ENCODE results near the gene ZNF541.
A peak's percentile ranks its signal among the peaks of the same experiment; 100 is the strongest.

DNA sequence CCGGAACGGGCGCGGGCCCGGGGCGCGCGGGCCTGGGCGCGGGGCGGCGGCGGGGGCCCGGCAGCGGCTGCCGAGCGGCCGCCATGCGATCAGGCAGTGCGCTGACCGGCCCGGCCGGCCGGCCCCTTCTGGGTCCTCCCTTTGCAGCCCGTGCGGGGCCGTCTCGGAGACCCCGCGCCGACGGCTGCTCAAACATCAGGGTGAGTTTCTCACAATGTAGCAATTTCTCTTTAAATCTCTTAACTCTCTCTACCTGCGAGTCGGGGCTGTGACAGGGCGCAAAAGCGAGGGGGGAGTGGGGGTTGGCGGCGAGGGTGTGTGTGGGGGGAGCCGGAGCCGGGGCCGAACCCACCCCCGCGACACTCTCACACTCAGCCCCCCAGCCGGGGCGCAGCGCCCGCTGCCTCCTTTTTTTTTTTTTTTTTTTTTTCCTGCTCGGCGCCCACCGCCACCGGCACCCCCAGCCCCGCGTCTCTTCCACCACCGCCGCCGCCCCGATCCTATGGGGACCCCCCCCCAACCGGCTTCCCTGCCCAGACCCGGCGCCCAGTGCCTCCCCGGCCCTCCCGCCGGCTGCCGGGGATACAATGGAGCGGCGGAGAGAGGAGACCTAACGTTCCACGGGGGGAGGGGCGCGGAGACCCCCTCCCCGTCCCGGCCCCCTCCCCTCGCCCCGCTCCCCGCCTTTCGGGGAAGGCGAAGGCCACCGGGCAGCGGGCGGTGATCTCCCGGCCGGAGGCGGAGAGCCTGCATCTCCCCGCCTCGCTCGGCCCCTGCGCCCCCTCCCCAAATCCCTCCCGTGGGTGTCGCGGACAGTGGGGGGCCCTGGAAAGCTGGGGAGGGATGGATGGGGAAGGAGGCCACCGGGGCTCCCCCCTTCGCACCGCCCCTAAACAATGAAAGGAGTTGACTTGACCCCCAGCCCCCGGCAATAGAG is 36.3 kb upstream of the ZNF541 start, which contains the start of gene BICRA:
- TF ChIP-seq POLR2A (IDR thresholded peaks at IDR 0.05; ENCODE audit: low read depth, low read length) (no peak), POLR2AphosphoS5 (IDR thresholded peaks at IDR 0.05; ENCODE audit: low read depth, low read length) (no peak), TAF1 (IDR thresholded peaks at IDR 0.05; ENCODE audit: borderline replicate concordance, low read depth, low read length) (peak; percentile 52; the same call in 1 of the 2 replicates)

Measured in GM12892 (cell line).